ENCODE measurements around the gene RCC2. TPM values are rescaled to one million over a fixed set of nuclear protein-coding genes. Genes with fewer than 3 reads are reported as not detected.

RCC2 gene
- polyA plus RNA-seq, 1 of the 3 experiments (the other 2 are of a cell fraction): 53.8 TPM

DNA sequence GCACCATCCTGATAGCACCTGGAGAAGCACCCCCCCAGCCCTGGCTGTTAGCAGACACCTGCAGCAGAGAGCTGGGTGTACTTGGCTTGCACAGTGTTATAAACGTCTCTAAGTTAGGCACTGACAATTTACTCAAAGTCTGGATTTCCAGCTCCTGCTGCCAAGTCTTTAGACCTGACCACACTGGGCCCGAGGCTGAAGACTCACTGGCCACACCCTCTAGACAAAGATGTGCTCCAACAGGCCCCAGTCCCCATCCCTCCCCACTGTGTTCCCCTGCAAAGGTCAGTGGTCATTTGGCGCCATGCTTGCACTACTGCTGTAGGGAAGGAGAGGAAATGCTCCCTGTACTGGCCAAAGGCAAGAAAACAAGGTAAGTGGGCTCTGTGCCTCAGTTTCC lies 36.4 kb downstream of the RCC2 start:
- no peak overlapping the region for H3K4me2 ChIP-seq
- H3K9me3 ChIP-seq: no peaks in the 10 kb centered on the region
- no peaks in the 10 kb centered on the region; the same call in 1 of the 2 replicates for H4K20me1 ChIP-seq (ENCODE audit: insufficient read depth)
- TF ChIP-seq, protein P1, sequence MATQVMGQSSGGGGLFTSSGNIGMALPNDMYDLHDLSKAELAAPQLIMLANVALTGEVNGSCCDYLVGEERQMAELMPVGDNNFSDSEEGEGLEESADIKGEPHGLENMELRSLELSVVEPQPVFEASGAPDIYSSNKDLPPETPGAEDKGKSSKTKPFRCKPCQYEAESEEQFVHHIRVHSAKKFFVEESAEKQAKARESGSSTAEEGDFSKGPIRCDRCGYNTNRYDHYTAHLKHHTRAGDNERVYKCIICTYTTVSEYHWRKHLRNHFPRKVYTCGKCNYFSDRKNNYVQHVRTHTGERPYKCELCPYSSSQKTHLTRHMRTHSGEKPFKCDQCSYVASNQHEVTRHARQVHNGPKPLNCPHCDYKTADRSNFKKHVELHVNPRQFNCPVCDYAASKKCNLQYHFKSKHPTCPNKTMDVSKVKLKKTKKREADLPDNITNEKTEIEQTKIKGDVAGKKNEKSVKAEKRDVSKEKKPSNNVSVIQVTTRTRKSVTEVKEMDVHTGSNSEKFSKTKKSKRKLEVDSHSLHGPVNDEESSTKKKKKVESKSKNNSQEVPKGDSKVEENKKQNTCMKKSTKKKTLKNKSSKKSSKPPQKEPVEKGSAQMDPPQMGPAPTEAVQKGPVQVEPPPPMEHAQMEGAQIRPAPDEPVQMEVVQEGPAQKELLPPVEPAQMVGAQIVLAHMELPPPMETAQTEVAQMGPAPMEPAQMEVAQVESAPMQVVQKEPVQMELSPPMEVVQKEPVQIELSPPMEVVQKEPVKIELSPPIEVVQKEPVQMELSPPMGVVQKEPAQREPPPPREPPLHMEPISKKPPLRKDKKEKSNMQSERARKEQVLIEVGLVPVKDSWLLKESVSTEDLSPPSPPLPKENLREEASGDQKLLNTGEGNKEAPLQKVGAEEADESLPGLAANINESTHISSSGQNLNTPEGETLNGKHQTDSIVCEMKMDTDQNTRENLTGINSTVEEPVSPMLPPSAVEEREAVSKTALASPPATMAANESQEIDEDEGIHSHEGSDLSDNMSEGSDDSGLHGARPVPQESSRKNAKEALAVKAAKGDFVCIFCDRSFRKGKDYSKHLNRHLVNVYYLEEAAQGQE (IDR thresholded peaks at IDR 0.05; ENCODE audit: low read depth, low read length): no peak
- TF ChIP-seq TCF12 (IDR thresholded peaks at IDR 0.05) (no peak), RXRA (IDR thresholded peaks at IDR 0.05; ENCODE audit: borderline replicate concordance, low read depth) (no peak), RFX5 (IDR thresholded peaks at IDR 0.05; ENCODE audit: low read length) (no peak)
- TF ChIP-seq, protein P2, sequence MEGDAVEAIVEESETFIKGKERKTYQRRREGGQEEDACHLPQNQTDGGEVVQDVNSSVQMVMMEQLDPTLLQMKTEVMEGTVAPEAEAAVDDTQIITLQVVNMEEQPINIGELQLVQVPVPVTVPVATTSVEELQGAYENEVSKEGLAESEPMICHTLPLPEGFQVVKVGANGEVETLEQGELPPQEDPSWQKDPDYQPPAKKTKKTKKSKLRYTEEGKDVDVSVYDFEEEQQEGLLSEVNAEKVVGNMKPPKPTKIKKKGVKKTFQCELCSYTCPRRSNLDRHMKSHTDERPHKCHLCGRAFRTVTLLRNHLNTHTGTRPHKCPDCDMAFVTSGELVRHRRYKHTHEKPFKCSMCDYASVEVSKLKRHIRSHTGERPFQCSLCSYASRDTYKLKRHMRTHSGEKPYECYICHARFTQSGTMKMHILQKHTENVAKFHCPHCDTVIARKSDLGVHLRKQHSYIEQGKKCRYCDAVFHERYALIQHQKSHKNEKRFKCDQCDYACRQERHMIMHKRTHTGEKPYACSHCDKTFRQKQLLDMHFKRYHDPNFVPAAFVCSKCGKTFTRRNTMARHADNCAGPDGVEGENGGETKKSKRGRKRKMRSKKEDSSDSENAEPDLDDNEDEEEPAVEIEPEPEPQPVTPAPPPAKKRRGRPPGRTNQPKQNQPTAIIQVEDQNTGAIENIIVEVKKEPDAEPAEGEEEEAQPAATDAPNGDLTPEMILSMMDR (IDR thresholded peaks at IDR 0.05): no peak
- TF ChIP-seq, protein P3, sequence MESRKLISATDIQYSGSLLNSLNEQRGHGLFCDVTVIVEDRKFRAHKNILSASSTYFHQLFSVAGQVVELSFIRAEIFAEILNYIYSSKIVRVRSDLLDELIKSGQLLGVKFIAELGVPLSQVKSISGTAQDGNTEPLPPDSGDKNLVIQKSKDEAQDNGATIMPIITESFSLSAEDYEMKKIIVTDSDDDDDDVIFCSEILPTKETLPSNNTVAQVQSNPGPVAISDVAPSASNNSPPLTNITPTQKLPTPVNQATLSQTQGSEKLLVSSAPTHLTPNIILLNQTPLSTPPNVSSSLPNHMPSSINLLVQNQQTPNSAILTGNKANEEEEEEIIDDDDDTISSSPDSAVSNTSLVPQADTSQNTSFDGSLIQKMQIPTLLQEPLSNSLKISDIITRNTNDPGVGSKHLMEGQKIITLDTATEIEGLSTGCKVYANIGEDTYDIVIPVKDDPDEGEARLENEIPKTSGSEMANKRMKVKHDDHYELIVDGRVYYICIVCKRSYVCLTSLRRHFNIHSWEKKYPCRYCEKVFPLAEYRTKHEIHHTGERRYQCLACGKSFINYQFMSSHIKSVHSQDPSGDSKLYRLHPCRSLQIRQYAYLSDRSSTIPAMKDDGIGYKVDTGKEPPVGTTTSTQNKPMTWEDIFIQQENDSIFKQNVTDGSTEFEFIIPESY (IDR thresholded peaks at IDR 0.05; ENCODE audit: borderline replicate concordance, low read depth): no peak
- H2AFZ ChIP-seq (ENCODE audit: low read depth): no peak overlapping the region
- H3K4me1 ChIP-seq (ENCODE audit: control insufficient read depth in 1 of 2, insufficient read depth in 2 of 2, low read depth in 1 of 2, low read length in 1 of 2): peaks cover 0 to 3% of the 10 kb centered on the region in 2 experiments; a peak in 1 of 4 replicates
- no peak for DNase-seq
- H3K27me3 ChIP-seq (ENCODE audit: insufficient read depth): no peaks in the 10 kb centered on the region
- ChIA-PET POLR2A (no interaction called here), CTCF (interaction anchor here (0.9 to 1.4 kb wide), 3 partner anchors 166 to 278 kb away, joined by 3 to 5 read pairs (median 3); no protein-coding TSS in a partner anchor)
- no peaks in the 10 kb centered on the region for H3K79me2 ChIP-seq (ENCODE audit: insufficient read depth)
- H3K36me3 ChIP-seq (replicated peaks in 1 of 2; ENCODE audit: control insufficient read depth in 1 of 2, insufficient read depth in 2 of 2, low read length in 1 of 2): peaks cover 0 to 9% of the 10 kb centered on the region in 2 experiments
- 71% methylated on average over 3 of the region's 3 CpGs for WGBS (ENCODE audit: low lambda C conversion rate)
- H3F3A ChIP-seq (replicated peaks; ENCODE audit: insufficient read depth): no peaks in the 10 kb centered on the region
- H3K9me2 ChIP-seq: no peaks in the 10 kb centered on the region
- no peak overlapping the region for H3K9ac ChIP-seq
- H3K4me3 ChIP-seq (ENCODE audit: low read depth in 2 of 2, low read length in 1 of 2): no peak overlapping the region
- H3K27ac ChIP-seq (ENCODE audit: low read depth in 2 of 2, low read length in 1 of 2): no peak overlapping the region

DNA sequence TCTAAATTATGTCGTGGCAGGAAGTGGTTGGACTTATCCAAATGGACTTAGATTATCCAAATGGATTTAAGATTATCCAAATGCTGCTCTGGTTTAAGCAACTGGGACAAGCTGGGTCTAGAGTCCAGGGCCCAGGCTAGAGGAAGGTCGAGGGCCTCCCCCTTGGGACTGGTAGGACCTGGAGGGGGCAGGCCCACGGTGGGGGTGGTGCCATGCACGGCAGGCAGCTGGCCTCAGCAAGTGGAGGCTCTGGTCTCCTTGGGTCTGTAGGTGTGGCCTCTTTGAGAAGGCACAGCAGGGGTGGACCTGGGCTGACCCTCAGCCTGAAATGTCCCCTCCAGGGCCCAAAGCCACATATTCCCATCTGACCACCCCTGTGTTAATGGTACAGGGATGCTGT lies 37.6 kb downstream of the RCC2 start:
- Histone ChIP-seq H3K4me1 (ENCODE audit: control insufficient read depth in 1 of 2, insufficient read depth in 2 of 2, low read depth in 1 of 2, low read length in 1 of 2) (peaks cover 0 to 3% of the 10 kb centered on the region in 2 experiments; a peak in 1 of 4 replicates), H3K9ac (no peak overlapping the region), H3K4me3 (ENCODE audit: low read depth in 2 of 2, low read length in 1 of 2) (no peak overlapping the region), H3K36me3 (replicated peaks in 1 of 2; ENCODE audit: control insufficient read depth in 1 of 2, insufficient read depth in 2 of 2, low read length in 1 of 2) (peaks cover 0 to 3% of the 10 kb centered on the region in 2 experiments), H3F3A (replicated peaks; ENCODE audit: insufficient read depth) (no peaks in the 10 kb centered on the region), H3K4me2 (no peak overlapping the region), H3K9me3 (no peaks in the 10 kb centered on the region), H4K20me1 (ENCODE audit: insufficient read depth) (no peaks in the 10 kb centered on the region; the same call in 1 of the 2 replicates), H3K79me2 (ENCODE audit: insufficient read depth) (no peaks in the 10 kb centered on the region), H3K27ac (ENCODE audit: low read depth in 2 of 2, low read length in 1 of 2) (no peak overlapping the region), H3K9me2 (no peaks in the 10 kb centered on the region), H3K27me3 (ENCODE audit: insufficient read depth) (no peaks in the 10 kb centered on the region), H2AFZ (ENCODE audit: low read depth) (no peak overlapping the region)
- POLR2A ChIA-PET: no interaction called here
- WGBS (ENCODE audit: low lambda C conversion rate): 41% methylated on average over 2 of the region's 4 CpGs
- CTCF ChIA-PET: interaction anchor here (0.5 to 1.4 kb wide), 2 partner anchors 76 to 276 kb away, joined by 3 to 5 read pairs; no protein-coding TSS in a partner anchor
- no peak for DNase-seq
- TF ChIP-seq, protein P2 (IDR thresholded peaks at IDR 0.05): no peak
- TF ChIP-seq NFIC (IDR thresholded peaks at IDR 0.05; ENCODE audit: borderline replicate concordance) (no peak), SIN3A (IDR thresholded peaks at IDR 0.05; ENCODE audit: borderline replicate concordance, low read depth, low read length) (no peak), TCF12 (IDR thresholded peaks at IDR 0.05) (no peak), TAF1 (IDR thresholded peaks at IDR 0.05; ENCODE audit: borderline replicate concordance, low read depth, low read length) (no peak), FOXJ3 (CRISPR knock-in tag; IDR thresholded peaks at IDR 0.05) (no peak), TEAD4 (IDR thresholded peaks at IDR 0.05; ENCODE audit: borderline replicate concordance, insufficient read depth) (no peak), GATA2 (CRISPR knock-in tag; IDR thresholded peaks at IDR 0.05) (no peak)
- TF ChIP-seq, protein P4, sequence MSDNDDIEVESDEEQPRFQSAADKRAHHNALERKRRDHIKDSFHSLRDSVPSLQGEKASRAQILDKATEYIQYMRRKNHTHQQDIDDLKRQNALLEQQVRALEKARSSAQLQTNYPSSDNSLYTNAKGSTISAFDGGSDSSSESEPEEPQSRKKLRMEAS (IDR thresholded peaks at IDR 0.05; ENCODE audit: low read depth): no peak
- TF ChIP-seq, protein P5, sequence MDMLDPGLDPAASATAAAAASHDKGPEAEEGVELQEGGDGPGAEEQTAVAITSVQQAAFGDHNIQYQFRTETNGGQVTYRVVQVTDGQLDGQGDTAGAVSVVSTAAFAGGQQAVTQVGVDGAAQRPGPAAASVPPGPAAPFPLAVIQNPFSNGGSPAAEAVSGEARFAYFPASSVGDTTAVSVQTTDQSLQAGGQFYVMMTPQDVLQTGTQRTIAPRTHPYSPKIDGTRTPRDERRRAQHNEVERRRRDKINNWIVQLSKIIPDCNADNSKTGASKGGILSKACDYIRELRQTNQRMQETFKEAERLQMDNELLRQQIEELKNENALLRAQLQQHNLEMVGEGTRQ (IDR thresholded peaks at IDR 0.05; ENCODE audit: borderline replicate concordance, low read depth, low read length): no peak
